SK-N-SH (cell line): ENCODE data around the gene COBL. TPM values are rescaled to one million over a fixed set of nuclear protein-coding genes. Genes with fewer than 3 reads are reported as not detected.

ENCODE experiments used
- CTCF ChIA-PET: fragments of 300-600, 350-600 bp; formaldehyde crosslinking; extraction: SDS; loops from one replicate; lab custom pipeline; 2021; lab: Yijun Ruan, JAX
- POLR2A ChIA-PET: fragments of 350-600 bp; sonication (Branson Sonifier 250); formaldehyde crosslinking; extraction: SDS; loops from one replicate; lab custom pipeline; 2020; ENCODE audit warnings: antibody characterized with exemption, inconsistent platforms; lab: Yijun Ruan, JAX
- DNase-seq: peaks from one replicate; pipeline ENCODE4 v3.0.0; 2012
- H2AFZ ChIP-seq: fragments of 200-600 bp; sonication (generic); 2 replicates; pipeline ENCODE4 v1.8.1; 2016; ENCODE audit warnings: antibody characterized with exemption, mild to moderate bottlenecking, low read depth
- H3F3A ChIP-seq: fragments of 200-600 bp; sonication (generic); replicated peaks from 2 replicates; pipeline ENCODE3; 2016; ENCODE audit warnings: antibody characterized with exemption, mild to moderate bottlenecking; ENCODE audit not compliant: insufficient read depth
- H3K27ac ChIP-seq, 2 experiments: fragments of 200-500 bp in 1 of 2; fragments of 200-600 bp in 1 of 2; sonication (Bioruptor generic) in 1 of 2; sonication (generic), shearing (Covaris generic) in 1 of 2; 2 replicates each; pipeline versions ENCODE4 v1.5.1 to v1.6.1; 2014 to 2016; ENCODE audit warnings: low read depth in 2 of 2, inconsistent platforms in 1 of 2, low read length in 1 of 2, mild to moderate bottlenecking in 1 of 2, mixed read lengths in 1 of 2
- H3K27me3 ChIP-seq: fragments of 200-600 bp; sonication (generic), shearing (Covaris generic); 2 replicates; pipeline ENCODE4 v1.6.1; 2016; ENCODE audit warnings: mixed run types; ENCODE audit not compliant: insufficient read depth
- H3K36me3 ChIP-seq, 2 experiments: fragments of 200-500 bp in 1 of 2; fragments of 200-600 bp in 1 of 2; sonication (Bioruptor generic) in 1 of 2; sonication (generic) in 1 of 2; replicated peaks in 1 of 2; 2 replicates each; pipeline versions ENCODE3 to v1.5.1; 2014 to 2016; ENCODE audit warnings: low read length in 1 of 2, mild to moderate bottlenecking in 1 of 2; ENCODE audit not compliant: insufficient read depth in 2 of 2, control insufficient read depth in 1 of 2
- H3K4me1 ChIP-seq, 2 experiments: fragments of 200-500 bp in 1 of 2; fragments of 200-600 bp in 1 of 2; sonication (Bioruptor generic) in 1 of 2; sonication (generic), shearing (Covaris generic) in 1 of 2; 2 replicates each; pipeline versions ENCODE4 v1.5.1 to v1.6.1; 2014 to 2016; ENCODE audit warnings: low read depth in 1 of 2, low read length in 1 of 2, mixed run types in 1 of 2; ENCODE audit not compliant: insufficient read depth in 2 of 2, control insufficient read depth in 1 of 2
- H3K4me2 ChIP-seq: fragments of 200-600 bp; sonication (generic), shearing (Covaris generic); 2 replicates; pipeline ENCODE4 v1.6.1; 2017; ENCODE audit warnings: mixed run types
- H3K4me3 ChIP-seq, 2 experiments: fragments of 200-500 bp in 1 of 2; fragments of 200-600 bp in 1 of 2; sonication (Bioruptor generic) in 1 of 2; sonication (generic), shearing (Covaris generic) in 1 of 2; 2 replicates each; pipeline versions ENCODE4 v1.5.1 to v1.8.1; 2014 to 2016; ENCODE audit warnings: low read depth in 2 of 2, inconsistent platforms in 1 of 2, low read length in 1 of 2, mild to moderate bottlenecking in 1 of 2, mixed read lengths in 1 of 2, moderate library complexity in 1 of 2
- H3K79me2 ChIP-seq: fragments of 200-600 bp; sonication (generic); 2 replicates; pipeline ENCODE4 v1.8.1; 2017; ENCODE audit warnings: mild to moderate bottlenecking; ENCODE audit not compliant: insufficient read depth
- H3K9ac ChIP-seq: fragments of 200-600 bp; sonication (generic); 2 replicates; pipeline ENCODE4 v1.6.1; 2017; ENCODE audit warnings: mixed run types
- H3K9me2 ChIP-seq: fragments of 200-600 bp; sonication (generic); 2 replicates; pipeline ENCODE4 v1.6.1; 2017; ENCODE audit warnings: mixed run types
- H3K9me3 ChIP-seq: fragments of 200-600 bp; sonication (generic); 2 replicates; pipeline ENCODE4 v1.6.1; 2017; ENCODE audit warnings: mixed run types, mild to moderate bottlenecking, moderate library complexity
- H4K20me1 ChIP-seq: fragments of 200-600 bp; sonication (generic); 2 replicates; pipeline ENCODE4 v1.6.1; 2017; ENCODE audit warnings: mild to moderate bottlenecking, mixed run types; ENCODE audit not compliant: insufficient read depth
- EP300 ChIP-seq, 2 experiments: IDR thresholded peaks; 2 replicates each; pipeline versions ENCODE4 v1.4.0 to v1.6.1; 2012; ENCODE audit warnings: borderline replicate concordance in 1 of 2, low read depth in 1 of 2, low read length in 1 of 2
- EZH2phosphoT487 ChIP-seq: fragments of 200-600 bp; sonication (generic); IDR thresholded peaks from 2 replicates; pipeline ENCODE4 v1.6.1; 2017; ENCODE audit warnings: low read depth, mixed run types, mild to moderate bottlenecking, antibody characterized with exemption, moderate library complexity, borderline replicate concordance
- FOXJ3 ChIP-seq: sonication (generic); formaldehyde crosslinking; IDR thresholded peaks from 2 replicates; pipeline ENCODE4 v1.5.1; 2020; ENCODE audit warnings: mild to moderate bottlenecking, missing genetic modification reagents
- JUND ChIP-seq: IDR thresholded peaks from 2 replicates; pipeline ENCODE4 v1.4.0; 2012
- MEF2A ChIP-seq: IDR thresholded peaks from 2 replicates; pipeline ENCODE4 v1.4.0; 2012; ENCODE audit warnings: low read depth, borderline replicate concordance
- NFIC ChIP-seq: IDR thresholded peaks from 2 replicates; pipeline ENCODE4 v1.4.0; 2012; ENCODE audit warnings: borderline replicate concordance
- NRF1 ChIP-seq: IDR thresholded peaks from 2 replicates; pipeline ENCODE4 v1.6.1; 2012; ENCODE audit warnings: low read depth, mild to moderate bottlenecking, low read length
- RFX5 ChIP-seq: IDR thresholded peaks from 2 replicates; pipeline ENCODE4 v1.6.1; 2012; ENCODE audit warnings: mild to moderate bottlenecking, improper control_type of control experiment, low read length
- SIN3A ChIP-seq: IDR thresholded peaks from 2 replicates; pipeline ENCODE4 v1.6.1; 2012; ENCODE audit warnings: low read depth, mild to moderate bottlenecking, low read length, moderate library complexity, borderline replicate concordance
- SMC3 ChIP-seq: IDR thresholded peaks from 2 replicates; pipeline ENCODE4 v1.6.1; 2012; ENCODE audit warnings: low read depth, low read length, improper control_type of control experiment
- WGBS: methylation state at CpG from one replicate; pipeline ENCODE4 v1.1.6; 2017; ENCODE audit warnings: low lambda C conversion rate; 5-methylcytosine and 5-hydroxymethylcytosine counted together
- polyA plus RNA-seq, 3 experiments: library from polyadenylated mRNA; depleted of rRNA; stranded (reverse); fragments of >200 nt; gene quantifications; 2 replicates each; pipeline ENCODE4 v1.2.3, GENCODE V29; 2012
- TF ChIP-seq, protein P1 (sequence below): fragments of 150-350 bp; IDR thresholded peaks from 2 replicates; pipeline ENCODE4 v1.6.1; 2016; ENCODE audit warnings: mild to moderate bottlenecking, low read depth, low read length
- TF ChIP-seq, protein P2 (sequence below): fragments of 150-350 bp; IDR thresholded peaks from 2 replicates; pipeline ENCODE4 v1.6.1; 2017; ENCODE audit warnings: antibody characterized with exemption, low read length, low read depth, borderline replicate concordance
- TF ChIP-seq, protein P3 (sequence below): IDR thresholded peaks from 2 replicates; pipeline ENCODE4 v1.4.0; 2012; ENCODE audit warnings: low read depth, borderline replicate concordance

The COBL gene
- polyA plus RNA-seq, 1 of the 3 experiments (the other 2 are of a cell fraction), result under 0.01 TPM

GRCh38 chr7:51071427-51071826, 245.2 kb downstream of the COBL start:
- 13% methylated on average over 2 of the region's 2 CpGs for WGBS
- H3K36me3 ChIP-seq, result no peaks in the 10 kb centered on the region
- no peaks in the 10 kb centered on the region for H3K9me3 ChIP-seq
- H3K4me2 ChIP-seq, result no peak overlapping the region
- H4K20me1 ChIP-seq, result no peaks in the 10 kb centered on the region
- CTCF ChIA-PET, result interaction anchor here (1.6 to 1.7 kb wide), 2 partner anchors 9 to 91 kb away, joined by 4 read pairs; no protein-coding TSS in a partner anchor
- H3K27ac ChIP-seq, result no peak overlapping the region
- TF ChIP-seq NFIC (no peak), RFX5 (no peak), NRF1 (no peak), SMC3 (no peak), MEF2A (no peak), EP300 (IDR thresholded peaks at IDR 0.05; ENCODE audit: borderline replicate concordance in 1 of 2, low read depth in 1 of 2, low read length in 1 of 2) (no peak), JUND (no peak), SIN3A (no peak), FOXJ3 (CRISPR knock-in tag) (no peak)
- TF ChIP-seq, protein P1, sequence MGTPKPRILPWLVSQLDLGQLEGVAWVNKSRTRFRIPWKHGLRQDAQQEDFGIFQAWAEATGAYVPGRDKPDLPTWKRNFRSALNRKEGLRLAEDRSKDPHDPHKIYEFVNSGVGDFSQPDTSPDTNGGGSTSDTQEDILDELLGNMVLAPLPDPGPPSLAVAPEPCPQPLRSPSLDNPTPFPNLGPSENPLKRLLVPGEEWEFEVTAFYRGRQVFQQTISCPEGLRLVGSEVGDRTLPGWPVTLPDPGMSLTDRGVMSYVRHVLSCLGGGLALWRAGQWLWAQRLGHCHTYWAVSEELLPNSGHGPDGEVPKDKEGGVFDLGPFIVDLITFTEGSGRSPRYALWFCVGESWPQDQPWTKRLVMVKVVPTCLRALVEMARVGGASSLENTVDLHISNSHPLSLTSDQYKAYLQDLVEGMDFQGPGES, result no peak
- TF ChIP-seq, protein P2, sequence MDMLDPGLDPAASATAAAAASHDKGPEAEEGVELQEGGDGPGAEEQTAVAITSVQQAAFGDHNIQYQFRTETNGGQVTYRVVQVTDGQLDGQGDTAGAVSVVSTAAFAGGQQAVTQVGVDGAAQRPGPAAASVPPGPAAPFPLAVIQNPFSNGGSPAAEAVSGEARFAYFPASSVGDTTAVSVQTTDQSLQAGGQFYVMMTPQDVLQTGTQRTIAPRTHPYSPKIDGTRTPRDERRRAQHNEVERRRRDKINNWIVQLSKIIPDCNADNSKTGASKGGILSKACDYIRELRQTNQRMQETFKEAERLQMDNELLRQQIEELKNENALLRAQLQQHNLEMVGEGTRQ, result no peak
- no peak for DNase-seq
- H3K4me3 ChIP-seq, result no peak overlapping the region
- H3F3A ChIP-seq, result no peaks in the 10 kb centered on the region
- H3K79me2 ChIP-seq, result no peaks in the 10 kb centered on the region
- no peaks in the 10 kb centered on the region for H3K9me2 ChIP-seq
- H2AFZ ChIP-seq, result no peak overlapping the region
- no peaks in the 10 kb centered on the region; a peak in 2 of 4 replicates for H3K4me1 ChIP-seq
- POLR2A ChIA-PET, result no interaction called here
- peaks cover 32% of the 10 kb centered on the region; the same call in 1 of the 2 replicates for H3K27me3 ChIP-seq
- no peak overlapping the region for H3K9ac ChIP-seq

GRCh38 chr7:51070151-51070550, 246.5 kb downstream of the COBL start:
- TF ChIP-seq, protein P3, sequence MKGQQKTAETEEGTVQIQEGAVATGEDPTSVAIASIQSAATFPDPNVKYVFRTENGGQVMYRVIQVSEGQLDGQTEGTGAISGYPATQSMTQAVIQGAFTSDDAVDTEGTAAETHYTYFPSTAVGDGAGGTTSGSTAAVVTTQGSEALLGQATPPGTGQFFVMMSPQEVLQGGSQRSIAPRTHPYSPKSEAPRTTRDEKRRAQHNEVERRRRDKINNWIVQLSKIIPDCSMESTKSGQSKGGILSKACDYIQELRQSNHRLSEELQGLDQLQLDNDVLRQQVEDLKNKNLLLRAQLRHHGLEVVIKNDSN, result no peak
- TF ChIP-seq EZH2phosphoT487, result no peak
- TF ChIP-seq, all 33 proteins: peak for 0
- H3K36me3 ChIP-seq, result no peaks in the 10 kb centered on the region
- H3K9me2 ChIP-seq, result no peaks in the 10 kb centered on the region
- H3K4me1 ChIP-seq, result no peaks in the 10 kb centered on the region; a peak in 1 of 4 replicates
- no peaks in the 10 kb centered on the region for H3K9me3 ChIP-seq
- H3K79me2 ChIP-seq, result no peaks in the 10 kb centered on the region
- H3F3A ChIP-seq, result no peaks in the 10 kb centered on the region
- H4K20me1 ChIP-seq, result no peaks in the 10 kb centered on the region
- no peak overlapping the region for H3K4me3 ChIP-seq
- no peak overlapping the region for H3K9ac ChIP-seq
- H3K27ac ChIP-seq, result no peak overlapping the region
- POLR2A ChIA-PET, result no interaction called here
- peaks cover 37% of the 10 kb centered on the region; the same call in 1 of the 2 replicates for H3K27me3 ChIP-seq
- WGBS, result 23% methylated on average over 3 of the region's 3 CpGs
- no peak overlapping the region for H3K4me2 ChIP-seq
- CTCF ChIA-PET, result interaction anchor here (0.7 to 1.6 kb wide), 2 partner anchors 8 to 10 kb away, joined by 4 to 5 read pairs; no protein-coding TSS in a partner anchor
- H2AFZ ChIP-seq, result no peak overlapping the region
- no peak for DNase-seq
